ENCODE results near the gene PICK1.
"Not testable (repeated sequence)": the region's sequence is repeated elsewhere in the genome, so short reads cannot be mapped to it uniquely, and the experiment has no call there.

PICK1 gene

GRCh38 chr22:38030311-38031133 lies 26.7 kb upstream of the PICK1 start:
- DNase-seq (ENCODE audit: low read depth) = no peak

GRCh38 chr22:38031491-38031890 lies 25.7 kb upstream of the PICK1 start:
- no peak for DNase-seq (ENCODE audit: low read depth)

DNA sequence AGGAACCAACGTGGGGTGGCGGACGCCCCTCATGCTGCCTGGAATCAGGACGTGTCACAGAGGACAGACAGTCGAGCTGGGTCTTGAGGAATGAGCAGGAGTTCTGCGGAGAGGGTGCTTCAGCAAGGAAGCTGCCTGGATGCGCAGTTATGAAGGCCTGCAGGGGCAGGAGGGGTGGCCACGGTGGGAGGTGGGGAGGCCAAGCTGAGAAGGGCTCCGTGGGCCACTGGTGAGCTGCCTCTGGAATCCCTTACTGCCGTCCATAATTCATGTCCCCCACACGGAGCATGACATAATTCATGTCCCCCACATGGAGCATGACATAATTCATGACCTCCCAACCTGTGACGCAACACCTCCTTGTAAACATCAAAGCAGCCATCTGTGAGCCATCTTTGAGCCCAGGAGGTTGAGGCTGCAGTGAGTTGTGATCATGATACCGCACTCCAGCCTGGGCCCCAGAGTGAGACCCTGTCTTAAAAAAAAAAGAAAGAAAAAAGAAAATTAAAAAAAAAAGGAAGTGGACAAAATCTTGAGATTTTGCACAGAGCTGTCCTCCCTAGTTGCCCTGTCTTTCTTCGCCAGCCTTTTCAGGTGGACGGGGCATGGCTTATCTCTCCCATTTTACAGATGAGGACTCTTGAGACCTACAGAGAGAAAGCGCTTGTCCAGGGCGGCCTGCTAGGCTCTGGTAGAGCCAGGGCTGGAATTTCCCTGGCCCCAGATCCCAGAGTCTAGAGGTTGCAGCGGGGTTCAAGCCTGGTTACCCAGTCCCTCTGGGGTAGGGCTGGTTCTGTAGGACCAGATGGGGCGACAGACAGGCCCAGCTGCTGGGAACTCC lies 24.3 kb upstream of the PICK1 start:
- DNase-seq (ENCODE audit: low read depth) = peak; percentile 43

- no peak for DNase-seq (ENCODE audit: low read depth)
Measured at GRCh38 chr22:38033522-38034277, 23.5 kb upstream of the PICK1 start.

- DNase-seq (ENCODE audit: low read depth) = peak; percentile 71
Measured at GRCh38 chr22:38034278-38034882, 22.8 kb upstream of the PICK1 start.

- no peak for DNase-seq (ENCODE audit: low read depth)
Measured at GRCh38 chr22:38034884-38035529, 22.2 kb upstream of the PICK1 start.

- DNase-seq (ENCODE audit: low read depth) = no peak
Measured at GRCh38 chr22:38035530-38035885, 21.7 kb upstream of the PICK1 start.

GRCh38 chr22:38036392-38037062 lies 20.7 kb upstream of the PICK1 start:
- no peak for DNase-seq (ENCODE audit: low read depth)

DNA sequence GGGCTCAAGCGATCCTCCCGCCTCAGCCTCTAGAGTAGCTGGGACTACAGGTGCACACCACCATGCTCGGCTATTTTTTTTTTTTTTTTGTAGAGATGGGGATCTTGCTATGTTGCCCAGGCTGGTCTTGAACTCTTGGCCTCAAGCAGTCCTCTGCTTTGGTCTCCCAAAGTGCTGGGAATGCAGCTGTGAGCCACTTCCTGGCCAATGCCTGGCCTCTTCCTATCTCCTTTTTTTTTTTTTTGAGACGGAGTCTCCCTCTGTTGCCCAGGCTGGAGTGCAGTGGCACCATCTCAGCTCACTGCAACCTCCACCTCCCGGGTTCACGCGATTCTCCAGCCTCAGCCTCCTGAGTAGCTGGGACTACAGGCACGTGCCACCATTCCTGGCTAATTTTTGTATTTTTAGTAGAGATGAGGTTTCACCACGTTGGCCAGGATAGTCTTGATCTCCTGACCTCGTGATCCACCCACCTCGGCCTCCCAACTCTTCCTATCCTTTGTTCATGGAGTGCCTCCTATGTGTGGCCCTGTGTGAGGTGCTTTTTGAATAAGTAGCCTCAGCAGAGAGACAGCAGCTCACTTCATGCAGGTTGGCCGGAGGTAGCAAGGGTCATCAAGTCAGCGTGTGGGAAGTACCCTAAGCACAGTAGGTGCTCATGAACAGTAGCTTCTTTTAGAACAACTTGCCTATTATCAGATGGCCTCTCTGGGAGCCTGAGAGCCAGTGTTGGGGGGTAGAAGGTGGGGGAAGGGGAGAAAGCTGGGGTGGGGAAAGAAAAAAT lies 19.6 kb upstream of the PICK1 start:
- not testable (repeated sequence) for DNase-seq (ENCODE audit: low read depth)

DNA sequence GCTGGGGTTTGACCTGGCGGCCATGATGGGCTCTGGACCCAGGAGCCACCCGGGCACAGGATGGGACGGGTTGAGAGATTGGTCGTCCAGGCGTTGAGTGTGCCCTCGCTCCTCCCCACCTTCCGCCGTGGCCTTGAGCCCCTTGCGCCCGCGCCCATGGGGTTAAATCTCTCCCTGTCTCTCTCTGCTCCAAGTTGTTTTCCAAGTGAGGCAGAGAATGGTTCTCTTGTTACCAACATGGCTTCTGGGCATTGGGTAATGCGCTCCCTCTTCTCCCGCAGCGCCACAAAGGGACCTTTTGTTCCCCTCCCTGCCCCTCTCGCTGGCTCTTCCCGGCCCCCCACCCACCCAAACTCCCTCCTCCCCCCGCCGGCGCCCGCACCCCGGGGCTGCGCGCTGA lies 18.8 kb upstream of the PICK1 start:
- no peak for DNase-seq (ENCODE audit: low read depth)

DNA sequence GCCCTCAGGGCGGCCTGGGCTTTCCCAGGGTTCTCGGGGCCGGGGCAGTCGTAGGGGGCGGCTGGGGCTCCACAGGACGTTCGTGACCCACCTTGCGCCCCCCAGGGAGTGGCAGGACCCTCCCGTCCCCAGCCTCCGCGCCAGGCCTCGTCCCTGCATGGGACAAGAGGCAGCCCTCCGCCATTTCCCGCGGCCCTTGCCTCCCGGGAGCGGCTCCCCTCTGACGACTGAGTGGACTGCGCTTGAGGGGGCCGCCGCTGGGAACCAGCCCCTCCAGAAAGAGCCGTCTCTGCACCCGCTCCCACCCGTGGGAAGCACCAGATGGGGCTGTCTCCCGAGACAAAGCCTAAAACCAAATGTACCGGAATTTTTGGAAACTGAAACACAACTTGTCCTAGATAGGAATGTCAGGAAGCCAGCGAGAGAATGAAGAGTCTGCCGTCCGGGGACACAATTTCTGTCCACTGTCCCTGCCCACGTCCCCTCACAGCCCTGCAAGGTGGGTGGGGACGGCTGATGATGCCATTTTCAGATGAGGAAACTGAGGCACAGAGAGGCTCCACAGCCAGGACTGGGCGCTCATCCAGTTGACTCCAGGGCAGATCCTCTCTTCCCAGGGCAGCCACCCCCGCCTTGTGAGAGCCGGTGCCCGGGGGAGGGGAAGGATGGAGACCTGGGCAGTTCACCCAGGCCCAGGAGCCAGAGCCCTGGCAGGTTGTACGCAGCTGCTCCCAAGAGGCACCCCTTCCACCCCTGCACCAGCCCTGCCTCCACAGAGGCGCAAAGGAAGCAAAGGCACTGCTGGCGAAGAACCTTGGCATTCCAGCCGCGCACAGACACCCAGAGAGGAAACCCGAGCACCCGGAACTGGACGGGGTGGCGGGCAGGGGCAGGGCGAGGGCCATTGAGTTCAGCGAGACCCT lies 18.1 kb upstream of the PICK1 start:
- no peak for DNase-seq (ENCODE audit: low read depth)

DNA sequence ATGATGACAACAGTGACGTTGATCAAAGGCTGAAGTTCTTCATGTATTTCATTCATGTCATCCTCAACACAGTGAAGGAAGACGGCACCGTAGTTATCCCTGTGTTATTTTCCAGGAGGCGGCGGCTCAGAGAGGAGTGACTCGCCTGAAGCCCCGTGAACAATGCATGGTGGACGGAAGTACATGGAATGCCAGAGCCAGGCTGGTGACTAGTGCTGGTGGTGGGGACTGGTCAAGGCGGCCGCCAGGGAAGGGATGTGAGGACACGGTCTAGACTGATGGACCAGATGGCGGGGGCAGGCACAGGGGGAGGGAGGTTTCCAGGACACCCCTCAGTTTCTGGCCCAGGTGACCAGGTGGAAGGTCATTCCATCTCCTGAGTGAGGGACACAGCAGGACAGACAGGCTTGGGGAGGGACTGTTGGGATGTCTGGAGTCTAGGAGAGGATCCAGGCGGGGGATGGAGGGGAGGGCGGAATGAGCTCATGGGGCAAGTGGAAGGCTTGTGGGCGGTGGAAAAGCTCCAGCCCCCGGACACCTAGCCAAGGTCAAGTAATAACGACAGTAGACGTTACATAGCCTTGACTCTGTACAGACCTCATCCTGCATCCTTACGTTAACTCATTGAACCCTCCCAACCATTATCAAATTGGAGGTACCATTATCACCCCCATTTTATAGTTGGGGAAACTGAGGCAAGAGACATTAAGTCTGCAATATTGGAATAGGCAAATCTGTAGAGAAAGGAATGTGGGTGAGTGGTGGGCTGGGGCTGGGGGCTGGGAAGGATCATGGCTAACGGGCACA lies 16.0 kb upstream of the PICK1 start:
- DNase-seq (ENCODE audit: low read depth) = no peak

- no peak for DNase-seq (ENCODE audit: low read depth)
Measured at GRCh38 chr22:38041760-38042487, 15.3 kb upstream of the PICK1 start.

DNA sequence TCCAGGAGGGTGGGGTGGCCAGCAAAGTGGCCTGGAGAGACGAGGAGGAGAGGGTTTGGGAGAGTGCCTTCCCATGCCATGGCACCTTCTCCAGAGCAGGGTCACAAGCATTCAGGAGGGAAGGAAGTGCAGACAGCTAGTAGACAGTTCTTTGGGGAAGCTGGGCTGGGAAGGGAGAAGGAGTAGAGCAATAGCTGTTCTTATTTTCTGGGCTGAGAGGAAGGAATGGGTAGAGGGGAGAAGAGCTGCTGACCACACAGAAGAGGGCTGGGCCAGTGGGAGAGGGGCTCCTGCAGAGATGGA lies 14.8 kb upstream of the PICK1 start:
- DNase-seq (ENCODE audit: low read depth) = no peak

DNA sequence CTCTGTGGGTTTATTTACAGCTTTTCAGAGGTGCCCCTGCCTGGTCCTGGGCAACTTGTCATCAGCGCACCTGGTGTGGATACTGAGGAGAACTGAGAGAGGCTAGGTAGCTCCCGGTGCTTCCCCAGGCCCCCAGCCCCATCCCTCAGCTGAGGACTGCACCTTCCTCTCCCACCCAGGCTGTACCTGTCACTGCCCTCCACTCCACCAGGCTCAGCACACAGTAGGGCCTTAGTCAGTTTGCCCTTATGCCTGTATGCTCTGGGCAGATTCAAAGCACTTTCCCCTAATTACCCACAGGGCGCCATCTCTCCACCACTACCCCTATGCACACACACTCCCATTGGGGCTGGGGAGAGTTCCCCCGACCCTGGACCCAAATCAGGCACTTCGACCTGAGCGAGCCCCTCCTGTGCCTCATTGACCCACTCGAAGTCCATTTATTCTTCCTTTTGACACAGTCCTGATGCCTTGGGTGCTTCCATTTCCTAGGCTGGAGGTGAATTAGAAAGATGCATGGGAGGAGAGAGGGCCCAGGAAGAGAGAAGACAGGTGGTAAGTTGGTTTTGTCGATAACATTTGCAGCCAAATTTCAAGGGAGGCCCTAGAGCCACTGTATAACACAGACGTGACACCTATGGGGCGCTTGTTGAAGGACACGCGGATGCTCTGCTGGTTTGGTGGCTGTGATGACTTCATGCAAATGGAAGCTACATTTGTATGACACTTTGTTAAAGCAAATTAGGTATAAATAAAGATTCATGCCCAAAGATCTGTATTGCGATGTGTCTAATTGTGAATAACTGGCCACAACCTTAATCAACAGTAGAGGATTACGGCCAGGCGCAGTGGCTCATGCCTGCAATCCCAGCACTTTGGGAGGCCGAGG lies 13.8 kb upstream of the PICK1 start:
- DNase-seq (ENCODE audit: low read depth) = no peak

GRCh38 chr22:38046070-38046748 lies 11.0 kb upstream of the PICK1 start:
- no peak for DNase-seq (ENCODE audit: low read depth)
